ENCODE data around the gene NMBR. TPM values are rescaled to one million over a fixed set of nuclear protein-coding genes. Genes with fewer than 3 reads are reported as not detected.

NMBR gene
- total RNA-seq, 1 experiment from 2014 or later = not detected

DNA sequence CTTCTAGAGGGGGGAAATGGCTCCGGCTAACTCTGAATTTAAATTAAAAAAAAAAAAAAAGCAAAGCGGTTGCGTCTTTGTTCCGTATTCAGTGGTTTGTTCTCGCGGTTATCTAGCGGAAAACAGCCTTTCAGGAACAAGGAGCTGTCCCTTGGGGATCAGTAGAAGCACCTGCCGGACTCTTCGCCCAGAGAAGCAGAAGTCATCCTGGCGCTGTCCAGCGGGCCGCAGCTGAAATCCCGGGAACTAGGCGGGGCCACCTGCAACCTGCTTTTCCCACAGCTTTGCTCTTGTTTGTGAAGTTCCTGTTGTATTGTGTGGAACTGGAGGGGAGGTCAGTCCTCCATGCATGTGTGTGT lies 58.1 kb downstream of the NMBR start:
- intact Hi-C loops (cut with micrococcal nuclease) = no loop called here
- H3K36me3 ChIP-seq (ENCODE audit: low read depth, low read length) = no peaks in the 10 kb centered on the region
- ATAC-seq (no peak), DNase-seq (peak; percentile 17)
- H3F3A ChIP-seq (ENCODE audit: low read length, unreplicated experiment) = no peaks in the 10 kb centered on the region
- no peak overlapping the region for H3K4me3 ChIP-seq (ENCODE audit: low read length)
- TF ChIP-seq, protein P1, sequence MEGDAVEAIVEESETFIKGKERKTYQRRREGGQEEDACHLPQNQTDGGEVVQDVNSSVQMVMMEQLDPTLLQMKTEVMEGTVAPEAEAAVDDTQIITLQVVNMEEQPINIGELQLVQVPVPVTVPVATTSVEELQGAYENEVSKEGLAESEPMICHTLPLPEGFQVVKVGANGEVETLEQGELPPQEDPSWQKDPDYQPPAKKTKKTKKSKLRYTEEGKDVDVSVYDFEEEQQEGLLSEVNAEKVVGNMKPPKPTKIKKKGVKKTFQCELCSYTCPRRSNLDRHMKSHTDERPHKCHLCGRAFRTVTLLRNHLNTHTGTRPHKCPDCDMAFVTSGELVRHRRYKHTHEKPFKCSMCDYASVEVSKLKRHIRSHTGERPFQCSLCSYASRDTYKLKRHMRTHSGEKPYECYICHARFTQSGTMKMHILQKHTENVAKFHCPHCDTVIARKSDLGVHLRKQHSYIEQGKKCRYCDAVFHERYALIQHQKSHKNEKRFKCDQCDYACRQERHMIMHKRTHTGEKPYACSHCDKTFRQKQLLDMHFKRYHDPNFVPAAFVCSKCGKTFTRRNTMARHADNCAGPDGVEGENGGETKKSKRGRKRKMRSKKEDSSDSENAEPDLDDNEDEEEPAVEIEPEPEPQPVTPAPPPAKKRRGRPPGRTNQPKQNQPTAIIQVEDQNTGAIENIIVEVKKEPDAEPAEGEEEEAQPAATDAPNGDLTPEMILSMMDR (conservative IDR thresholded peaks at IDR 0.05; ENCODE audit: low read depth, low read length) = no peak
- TF ChIP-seq EZH2phosphoT487 (IDR thresholded peaks at IDR 0.05; ENCODE audit: borderline replicate concordance, low read length) (no peak), EZH2 (IDR thresholded peaks at IDR 0.05; ENCODE audit: low read length, unreplicated experiment) (no peak)
- H3K9me2 ChIP-seq (replicated peaks; ENCODE audit: low read length) = no peaks in the 10 kb centered on the region
- no peaks in the 10 kb centered on the region for H3K4me1 ChIP-seq (ENCODE audit: insufficient read depth, low read length)
- no peak overlapping the region for H2AFZ ChIP-seq (ENCODE audit: low read length)
- BruUV-seq (replicated peaks) = no TSS peak
- H3K79me2 ChIP-seq (ENCODE audit: low read length) = no peaks in the 10 kb centered on the region
- H3K9me3 ChIP-seq (ENCODE audit: low read length) = no peaks in the 10 kb centered on the region
- no peak overlapping the region for H3K9ac ChIP-seq (ENCODE audit: low read length)
- CTCF ChIA-PET = no interaction called here
- no peak overlapping the region for H3K4me2 ChIP-seq (ENCODE audit: low read length)
- POLR2A ChIA-PET (ENCODE audit: unreplicated experiment) = no interaction called here
- no peaks in the 10 kb centered on the region for H3K27me3 ChIP-seq (ENCODE audit: low read length)
- no peaks in the 10 kb centered on the region for H4K20me1 ChIP-seq (ENCODE audit: low read length)
- H3K27ac ChIP-seq (ENCODE audit: low read length) = no peak overlapping the region

DNA sequence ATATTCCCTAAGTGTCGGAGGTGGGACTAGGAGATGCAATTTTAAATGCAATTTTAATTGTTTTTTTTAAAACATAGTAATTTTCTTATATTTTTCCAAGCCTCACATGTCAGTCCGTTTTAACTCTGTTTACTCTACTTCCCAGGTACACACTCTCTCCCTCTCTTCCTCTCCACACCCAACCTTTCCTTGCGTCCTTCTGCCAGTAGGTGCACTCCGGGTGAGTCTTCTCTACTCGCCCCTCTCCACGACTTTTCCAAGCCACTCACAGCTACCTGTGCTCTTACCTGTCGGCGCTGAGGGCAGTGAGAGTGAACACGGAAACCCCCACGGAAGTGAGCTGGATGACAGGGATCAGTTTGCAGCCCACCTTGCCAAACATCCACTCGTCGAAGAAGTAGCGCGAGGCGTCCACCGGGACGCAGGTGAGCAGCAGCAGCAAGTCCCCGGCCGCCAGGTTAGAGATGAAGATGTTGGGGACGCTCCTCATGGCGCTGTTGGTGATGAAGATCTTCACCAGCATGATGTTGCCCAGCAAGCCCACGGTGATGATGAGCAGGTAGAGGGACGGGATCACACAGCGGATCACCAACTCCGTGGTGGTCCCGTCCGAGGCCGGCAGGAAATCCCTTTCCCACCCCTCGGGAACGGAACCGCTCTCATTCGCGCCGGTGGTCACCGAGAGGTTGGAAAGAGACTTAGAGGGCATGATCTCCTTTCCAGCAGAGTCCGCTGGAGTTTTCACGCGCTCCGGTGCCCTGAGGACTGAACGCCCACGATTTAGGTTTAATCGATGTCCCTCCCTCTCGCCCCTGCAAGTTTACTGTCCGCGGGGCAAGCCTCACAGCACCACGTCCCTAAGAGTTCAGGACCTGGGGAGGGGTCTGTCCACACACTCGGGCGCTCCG lies 58.7 kb downstream of the NMBR start:
- H3K9ac ChIP-seq (ENCODE audit: low read length) = no peak overlapping the region
- CTCF ChIA-PET = no interaction called here
- no peaks in the 10 kb centered on the region for H3K36me3 ChIP-seq (ENCODE audit: low read depth, low read length)
- H2AFZ ChIP-seq (ENCODE audit: low read length) = no peak overlapping the region
- no peak for TF ChIP-seq EZH2phosphoT487 (IDR thresholded peaks at IDR 0.05; ENCODE audit: borderline replicate concordance, low read length)
- TF ChIP-seq EZH2 (IDR thresholded peaks at IDR 0.05; ENCODE audit: low read length, unreplicated experiment) = no peak
- TF ChIP-seq, protein P1 (conservative IDR thresholded peaks at IDR 0.05; ENCODE audit: low read depth, low read length) = no peak
- H3K4me1 ChIP-seq (ENCODE audit: insufficient read depth, low read length) = no peaks in the 10 kb centered on the region
- H3K27me3 ChIP-seq (ENCODE audit: low read length) = no peaks in the 10 kb centered on the region
- intact Hi-C loops (cut with micrococcal nuclease) = no loop called here
- H3K27ac ChIP-seq (ENCODE audit: low read length) = no peak overlapping the region
- H3K9me2 ChIP-seq (replicated peaks; ENCODE audit: low read length) = no peaks in the 10 kb centered on the region
- DNase-seq = no peak
- H3F3A ChIP-seq (ENCODE audit: low read length, unreplicated experiment) = no peaks in the 10 kb centered on the region
- no peak overlapping the region for H3K4me2 ChIP-seq (ENCODE audit: low read length)
- no TSS peak for BruUV-seq (replicated peaks)
- no peak for ATAC-seq
- no peaks in the 10 kb centered on the region for H3K9me3 ChIP-seq (ENCODE audit: low read length)
- H4K20me1 ChIP-seq (ENCODE audit: low read length) = no peaks in the 10 kb centered on the region
- no peaks in the 10 kb centered on the region for H3K79me2 ChIP-seq (ENCODE audit: low read length)
- POLR2A ChIA-PET (ENCODE audit: unreplicated experiment) = no interaction called here
- no peak overlapping the region for H3K4me3 ChIP-seq (ENCODE audit: low read length)

DNA sequence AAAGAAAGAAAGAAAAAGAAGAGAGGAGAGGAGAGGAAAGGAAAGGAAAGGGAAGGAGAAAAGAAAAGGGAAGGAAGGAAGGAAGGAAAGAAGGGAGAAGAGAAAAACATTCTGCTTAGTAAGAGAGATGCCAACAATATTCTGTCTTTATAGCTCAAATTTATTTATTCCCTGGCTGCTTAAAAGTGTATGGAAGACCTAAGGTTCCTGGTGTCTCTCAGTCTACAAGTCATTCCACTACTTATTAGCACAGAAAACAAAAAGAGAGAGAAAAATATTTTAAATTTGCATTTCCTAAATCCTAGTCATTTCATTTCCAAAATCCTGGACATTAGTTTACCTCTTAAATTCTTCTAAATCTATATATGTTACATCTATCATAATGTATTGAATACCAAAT lies 67.8 kb downstream of the NMBR start:
- Histone ChIP-seq H3K27ac (ENCODE audit: low read length) (no peak overlapping the region), H3K27me3 (ENCODE audit: low read length) (no peaks in the 10 kb centered on the region), H3K9me2 (replicated peaks; ENCODE audit: low read length) (no peaks in the 10 kb centered on the region), H3K4me3 (ENCODE audit: low read length) (no peak overlapping the region), H4K20me1 (ENCODE audit: low read length) (no peaks in the 10 kb centered on the region), H3K4me2 (ENCODE audit: low read length) (no peak overlapping the region), H3K9me3 (ENCODE audit: low read length) (no peaks in the 10 kb centered on the region), H2AFZ (ENCODE audit: low read length) (no peak overlapping the region), H3K9ac (ENCODE audit: low read length) (no peak overlapping the region), H3K79me2 (ENCODE audit: low read length) (no peaks in the 10 kb centered on the region), H3K4me1 (ENCODE audit: insufficient read depth, low read length) (no peaks in the 10 kb centered on the region), H3K36me3 (ENCODE audit: low read depth, low read length) (no peaks in the 10 kb centered on the region), H3F3A (ENCODE audit: low read length, unreplicated experiment) (no peaks in the 10 kb centered on the region)
- no TSS peak for BruUV-seq (replicated peaks)
- POLR2A ChIA-PET (ENCODE audit: unreplicated experiment) = no interaction called here
- CTCF ChIA-PET = no interaction called here
- intact Hi-C loops (cut with micrococcal nuclease) = no loop called here
- DNase-seq = no peak
- no peak for ATAC-seq
- TF ChIP-seq EZH2 (IDR thresholded peaks at IDR 0.05; ENCODE audit: low read length, unreplicated experiment) = no peak
